ENCODE data around the gene ZNF189.

- TF ChIP-seq, protein P1, sequence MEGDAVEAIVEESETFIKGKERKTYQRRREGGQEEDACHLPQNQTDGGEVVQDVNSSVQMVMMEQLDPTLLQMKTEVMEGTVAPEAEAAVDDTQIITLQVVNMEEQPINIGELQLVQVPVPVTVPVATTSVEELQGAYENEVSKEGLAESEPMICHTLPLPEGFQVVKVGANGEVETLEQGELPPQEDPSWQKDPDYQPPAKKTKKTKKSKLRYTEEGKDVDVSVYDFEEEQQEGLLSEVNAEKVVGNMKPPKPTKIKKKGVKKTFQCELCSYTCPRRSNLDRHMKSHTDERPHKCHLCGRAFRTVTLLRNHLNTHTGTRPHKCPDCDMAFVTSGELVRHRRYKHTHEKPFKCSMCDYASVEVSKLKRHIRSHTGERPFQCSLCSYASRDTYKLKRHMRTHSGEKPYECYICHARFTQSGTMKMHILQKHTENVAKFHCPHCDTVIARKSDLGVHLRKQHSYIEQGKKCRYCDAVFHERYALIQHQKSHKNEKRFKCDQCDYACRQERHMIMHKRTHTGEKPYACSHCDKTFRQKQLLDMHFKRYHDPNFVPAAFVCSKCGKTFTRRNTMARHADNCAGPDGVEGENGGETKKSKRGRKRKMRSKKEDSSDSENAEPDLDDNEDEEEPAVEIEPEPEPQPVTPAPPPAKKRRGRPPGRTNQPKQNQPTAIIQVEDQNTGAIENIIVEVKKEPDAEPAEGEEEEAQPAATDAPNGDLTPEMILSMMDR (IDR thresholded peaks at IDR 0.05; ENCODE audit: borderline replicate concordance, extremely low read depth, low read length, poor library complexity, severe bottlenecking), result no peak
- TF ChIP-seq EZH2 (IDR thresholded peaks at IDR 0.05; ENCODE audit: borderline replicate concordance, low read depth, low read length, severe bottlenecking), result no peak
Measured at GRCh38 chr9:101353683-101354082, 45.0 kb upstream of the ZNF189 start.
